ENCODE data around the gene TMEM74B. TPM values are rescaled to one million over a fixed set of nuclear protein-coding genes. Genes with fewer than 3 reads are reported as not detected.

Gene TMEM74B
- total RNA-seq (2022; extraction: Qiagen RNA extraction; ENCODE audit: low read depth), result 2.5 to 5.3 TPM (median 3.4 TPM) in 5 replicates

DNA sequence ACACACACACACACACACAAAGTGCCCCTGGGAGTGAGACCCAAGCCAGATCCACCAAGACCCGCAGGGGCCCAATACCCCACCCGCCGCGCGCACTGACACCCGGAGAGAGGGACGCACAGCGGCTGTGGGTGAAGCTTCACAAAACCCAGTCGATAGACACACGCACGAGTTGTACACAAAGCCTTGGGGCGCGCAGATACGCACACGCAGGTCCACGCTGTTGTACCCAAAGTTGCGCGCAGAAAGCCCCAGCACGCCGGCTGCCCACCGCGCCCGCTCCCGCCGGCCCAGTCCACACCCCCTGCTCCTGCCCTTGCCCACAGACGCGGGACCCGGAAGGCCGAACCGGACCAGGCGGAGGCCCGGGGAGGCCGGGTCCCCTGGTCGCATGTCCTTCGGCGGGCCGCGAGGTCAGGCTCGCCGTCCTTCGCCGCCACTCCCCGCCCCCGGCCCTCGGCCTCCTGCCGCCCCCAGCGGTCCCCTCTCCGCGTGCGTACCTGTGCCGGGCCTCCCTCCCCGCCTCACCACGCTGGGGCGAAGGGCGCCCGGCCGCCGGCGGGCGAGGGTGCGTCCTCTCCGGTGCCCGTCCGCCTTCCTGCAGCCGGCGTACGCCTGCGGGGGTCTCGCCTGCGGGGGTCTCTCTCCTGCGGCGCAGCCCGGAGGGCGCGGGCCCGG lies at the start of gene TMEM74B:
Gene TMEM74B, minus strand, starts transcription at position 344 of the 678 bp plus-strand sequence. CDS start 1,180 bp downstream, outside the sequence.

DNA sequence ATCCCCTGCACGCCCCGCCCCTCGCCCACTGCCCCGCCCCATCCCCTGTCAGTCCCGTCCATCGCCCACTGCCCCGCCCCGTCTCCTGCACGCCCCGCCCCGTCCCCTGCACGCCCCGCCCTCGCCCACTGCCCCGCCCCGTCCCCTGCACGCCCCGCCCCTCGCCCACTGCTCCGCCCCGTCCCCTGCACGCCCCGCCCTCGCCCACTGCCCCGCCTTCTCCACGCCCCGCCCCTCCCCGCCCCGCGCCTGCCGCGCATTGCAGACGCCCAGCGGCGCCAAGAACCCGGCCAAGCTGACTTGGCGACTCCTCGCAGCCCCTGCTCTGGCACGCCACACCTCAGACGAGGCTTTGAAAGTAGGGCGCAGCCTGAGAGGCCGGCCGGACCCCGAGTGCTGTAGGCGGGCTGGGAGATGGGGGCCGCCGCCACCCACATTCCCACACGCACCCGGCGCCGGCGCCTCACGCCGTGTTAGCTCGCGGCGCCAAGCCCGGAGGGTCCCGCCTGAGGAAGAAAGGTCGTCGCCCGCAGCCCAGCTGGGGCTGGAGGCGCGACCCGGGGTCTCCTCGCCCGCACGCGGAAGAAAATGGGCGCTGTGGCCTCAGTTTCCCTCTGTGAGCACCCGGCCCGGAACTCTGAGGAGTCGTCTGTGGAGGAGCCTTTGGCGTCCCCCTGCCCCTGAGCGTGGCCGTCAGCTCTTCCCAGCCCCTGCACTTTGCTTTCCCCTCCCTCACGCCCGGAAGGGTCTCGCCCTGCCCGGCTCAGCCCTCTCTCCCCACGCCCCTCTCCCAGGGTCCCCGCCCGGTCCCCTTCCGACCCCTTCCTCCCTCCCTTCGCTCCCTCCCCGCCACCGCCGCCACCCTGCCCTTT lies 41.2 kb upstream of the TMEM74B start, which contains the start of gene RAD21L1:
Gene RAD21L1, plus strand, starts transcription at position 262 of the 872 bp plus-strand sequence. CDS start 2,410 bp downstream, outside the sequence.

DNA sequence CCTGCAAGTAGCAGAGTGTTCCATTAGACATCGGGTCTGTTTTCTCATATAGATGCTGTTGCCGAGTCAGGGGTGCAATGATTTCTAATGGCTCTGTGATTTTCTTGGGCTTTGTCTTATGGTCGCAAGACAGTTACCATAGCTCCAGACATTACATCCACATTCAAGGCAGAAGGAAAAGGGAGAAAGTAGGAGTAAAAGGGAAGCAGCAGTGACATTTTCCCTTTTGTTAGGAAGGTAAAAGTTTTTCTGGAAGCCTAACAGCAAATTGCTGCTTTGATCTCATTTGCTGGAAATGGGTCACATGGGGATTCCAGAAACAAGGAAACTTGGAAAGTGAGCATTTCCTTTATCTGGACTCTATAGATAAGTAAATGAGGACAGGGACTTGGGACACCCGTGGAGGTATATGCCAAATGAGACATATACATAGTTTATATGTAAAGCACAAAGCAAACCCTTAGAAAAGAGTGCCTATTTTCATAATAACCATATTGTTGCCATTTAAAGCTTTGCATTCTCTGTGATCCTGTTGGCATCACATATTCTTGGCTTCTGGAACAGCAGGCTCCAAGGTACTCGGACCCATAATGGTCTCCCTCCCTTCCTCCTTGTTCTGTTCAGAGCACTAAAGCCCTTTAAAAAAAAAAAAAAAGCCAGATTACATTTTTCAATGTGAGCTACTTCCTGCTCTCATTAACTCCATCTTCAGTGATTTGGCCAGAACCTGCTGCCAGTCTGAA lies 18.2 kb upstream of the TMEM74B start, which contains the start of gene C20orf202:
Gene C20orf202, plus strand, starts transcription at position 693 of the 743 bp plus-strand sequence. CDS start 132 bp downstream, outside the sequence.

Other genes with a start within 250 kb of the TMEM74B start
- gene RSPO4, start 182.7 kb downstream of the TMEM74B start, total RNA-seq (2022; extraction: Qiagen RNA extraction; ENCODE audit: low read depth), result not detected in 5 replicates
- 198 to 224 TPM (median 215 TPM) in 5 replicates for gene PSMF1, start 66.4 kb downstream of the TMEM74B start, total RNA-seq (2022; extraction: Qiagen RNA extraction; ENCODE audit: low read depth)
- gene C20orf202, start 18.5 kb upstream of the TMEM74B start, total RNA-seq (2022; extraction: Qiagen RNA extraction; ENCODE audit: low read depth), result not detected in 5 replicates
- gene RAD21L1, start 41.1 kb upstream of the TMEM74B start, total RNA-seq (2022; extraction: Qiagen RNA extraction; ENCODE audit: low read depth), result not detected in 5 replicates
- gene SNPH, start 81.3 kb upstream of the TMEM74B start, total RNA-seq (2022; extraction: Qiagen RNA extraction; ENCODE audit: low read depth), result 2.4 to 5.1 TPM (median 4.4 TPM) in 5 replicates
- 0.81 to 1.6 TPM (median 1.4 TPM) in 5 replicates for gene SDCBP2, start 144.2 kb upstream of the TMEM74B start, total RNA-seq (2022; extraction: Qiagen RNA extraction; ENCODE audit: low read depth)
- 408 to 573 TPM (median 515 TPM) in 5 replicates for gene FKBP1A, start 208.1 kb upstream of the TMEM74B start, total RNA-seq (2022; extraction: Qiagen RNA extraction; ENCODE audit: low read depth)